ENCODE results near the gene GLIPR1L2.
"Not testable (repeated sequence)": the region's sequence is repeated elsewhere in the genome, so short reads cannot be mapped to it uniquely, and the experiment has no call there.

Gene GLIPR1L2

DNA sequence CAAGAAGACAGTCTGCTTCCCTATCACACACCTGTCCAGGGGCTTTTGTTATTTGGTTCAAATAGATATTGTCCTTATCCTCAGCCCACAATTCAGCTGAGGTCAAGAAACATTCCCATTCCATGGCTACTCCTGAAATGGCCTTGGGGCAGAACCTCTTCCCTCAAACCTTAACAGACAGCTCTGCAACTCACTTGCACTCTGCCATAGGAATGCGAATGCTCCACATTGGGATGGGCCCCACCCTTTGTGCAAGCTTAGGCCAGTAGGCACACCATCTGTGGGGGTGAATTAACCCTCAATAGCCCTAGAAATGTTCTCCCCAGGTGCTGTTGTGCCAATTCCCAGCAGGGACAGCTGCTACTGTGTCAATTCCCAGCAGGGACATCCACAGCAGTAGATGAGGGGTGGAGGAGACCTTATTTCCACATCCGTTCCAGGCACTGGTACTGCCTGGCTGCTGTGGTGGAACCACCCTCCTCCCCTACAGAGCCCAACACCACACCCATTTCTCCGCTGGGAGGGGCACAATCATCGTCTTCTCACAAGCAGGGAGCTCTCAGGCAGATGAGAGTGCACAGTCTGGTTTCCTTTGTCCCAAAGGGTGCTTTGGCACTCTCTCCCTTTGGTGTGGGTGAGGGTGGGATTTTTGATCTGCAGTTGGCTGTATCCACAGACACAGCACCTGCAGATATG lies 47.3 kb downstream of the GLIPR1L2 start:
- DNase-seq, result no peak

GRCh38 chr12:75439048-75439447 lies 48.2 kb downstream of the GLIPR1L2 start:
- no peak for DNase-seq

DNA sequence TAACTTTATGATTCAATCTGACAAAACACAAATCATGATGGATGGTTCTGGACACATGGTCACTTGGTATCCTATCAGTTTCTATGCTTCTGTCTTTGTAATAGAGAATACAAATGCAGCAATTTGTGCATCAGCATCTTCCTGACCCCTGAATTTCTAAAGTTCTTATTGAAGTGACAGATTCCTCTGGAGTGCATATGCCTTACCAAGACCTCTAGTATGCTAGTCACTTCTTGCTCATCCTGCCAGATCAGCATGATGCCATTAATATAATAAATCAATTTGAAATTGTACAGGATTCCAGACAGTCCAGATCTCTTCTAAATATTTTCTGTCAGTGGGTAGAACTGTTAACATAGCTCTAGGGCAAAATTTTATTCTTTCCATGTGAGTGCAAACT lies 49.0 kb downstream of the GLIPR1L2 start:
- DNase-seq, result no peak

DNA sequence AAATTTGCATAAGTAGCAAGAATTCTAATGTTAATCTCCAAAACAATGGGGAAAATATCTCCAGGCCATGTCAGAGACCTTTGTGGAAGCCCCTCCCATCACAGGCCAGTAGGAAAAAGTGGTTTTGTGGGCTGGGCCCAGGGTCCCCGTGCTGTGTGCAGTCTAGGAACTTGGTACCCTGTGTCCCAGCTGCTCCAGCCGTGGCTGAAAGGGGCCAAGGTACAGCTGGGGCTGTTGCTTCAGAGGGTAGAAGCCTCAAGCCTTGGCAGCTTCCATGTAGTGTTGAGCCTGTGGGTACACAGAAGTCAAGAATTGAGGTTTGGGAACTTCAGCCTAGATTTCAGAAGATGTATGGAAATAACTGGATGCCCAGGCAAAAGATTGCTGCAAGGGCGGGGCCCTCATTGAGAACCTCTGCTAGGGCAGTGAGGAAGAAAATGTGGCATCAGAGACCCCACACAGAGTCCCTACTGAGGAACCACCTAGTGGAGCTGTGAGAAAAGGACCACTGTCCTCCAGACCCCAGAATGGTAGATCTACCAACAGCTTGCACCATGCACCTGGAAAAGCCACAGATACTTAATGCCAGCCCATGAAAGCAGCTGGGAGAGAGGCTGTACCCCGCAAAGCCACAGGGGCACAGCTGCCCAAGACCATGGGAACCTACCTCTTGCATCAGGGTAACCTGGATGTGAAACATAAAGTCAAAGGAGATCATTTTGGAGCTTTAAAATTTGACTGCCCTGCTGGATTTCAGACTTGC lies 51.0 kb downstream of the GLIPR1L2 start:
- DNase-seq, result not testable (repeated sequence)

GRCh38 chr12:75442454-75442853 lies 51.6 kb downstream of the GLIPR1L2 start:
- DNase-seq, result not testable (repeated sequence)

DNA sequence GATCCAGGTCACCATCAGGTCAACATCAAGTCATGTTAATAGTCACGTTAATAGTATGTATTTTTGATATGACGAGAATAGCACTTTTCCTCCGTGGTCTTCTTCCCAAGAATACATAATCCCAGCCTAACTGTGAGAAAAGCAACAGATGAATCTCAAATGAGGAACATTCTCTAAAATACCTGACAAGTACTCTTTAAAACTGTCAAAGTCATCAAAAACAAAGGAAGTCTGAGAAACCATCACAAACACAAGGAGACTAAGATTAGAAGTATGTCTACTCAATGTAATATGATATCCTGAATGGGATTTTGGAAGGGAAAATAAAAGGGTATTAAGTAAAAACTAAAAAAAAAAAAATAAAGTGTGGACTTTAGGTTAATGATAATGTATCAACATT lies 52.8 kb downstream of the GLIPR1L2 start:
- DNase-seq, result no peak

- no peak for DNase-seq
Observed at GRCh38 chr12:75444429-75445136, 53.7 kb downstream of the GLIPR1L2 start.

DNA sequence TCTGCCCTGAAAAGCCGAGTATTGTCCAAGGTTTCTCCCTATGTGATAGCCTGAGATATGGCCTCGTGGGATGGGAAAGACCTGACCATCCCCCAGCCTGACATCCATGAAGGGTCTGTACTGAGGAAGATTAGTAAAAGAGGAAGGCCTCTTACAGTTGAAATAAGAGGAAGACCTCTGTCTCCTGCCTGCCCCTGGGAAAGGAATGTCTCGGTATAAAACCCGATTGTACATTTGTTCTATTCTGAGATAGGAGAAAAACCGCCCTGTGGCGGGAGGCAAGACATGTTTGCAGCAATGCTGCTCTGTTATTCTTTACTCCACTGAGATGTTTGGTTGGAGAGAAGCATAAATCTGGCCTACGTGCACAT lies 54.2 kb downstream of the GLIPR1L2 start:
- not testable (repeated sequence) for DNase-seq

DNA sequence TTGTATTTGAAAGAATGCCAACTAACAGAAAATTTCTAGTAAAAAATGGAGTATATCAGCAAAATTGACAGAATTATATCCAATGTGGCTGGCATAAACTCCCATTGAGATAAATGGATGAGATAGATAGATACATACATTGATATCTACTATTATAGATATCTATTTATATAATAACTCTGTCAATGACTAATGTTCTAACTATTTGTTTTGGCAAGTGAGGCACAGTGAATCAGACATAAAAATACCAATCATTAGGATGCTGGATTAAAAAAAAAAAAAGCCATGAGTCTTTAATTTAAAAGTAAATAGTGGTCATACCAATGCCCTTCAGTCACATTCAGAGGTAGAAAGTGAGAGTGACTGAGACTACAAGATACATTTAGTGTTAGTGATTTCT lies 56.0 kb downstream of the GLIPR1L2 start:
- no peak for DNase-seq

GRCh38 chr12:75447691-75448393 lies 57.0 kb downstream of the GLIPR1L2 start:
- DNase-seq, result no peak

GRCh38 chr12:75452675-75453330 lies 61.9 kb downstream of the GLIPR1L2 start:
- DNase-seq, result no peak

GRCh38 chr12:75455839-75456238 lies 65.0 kb downstream of the GLIPR1L2 start:
- DNase-seq, result no peak

DNA sequence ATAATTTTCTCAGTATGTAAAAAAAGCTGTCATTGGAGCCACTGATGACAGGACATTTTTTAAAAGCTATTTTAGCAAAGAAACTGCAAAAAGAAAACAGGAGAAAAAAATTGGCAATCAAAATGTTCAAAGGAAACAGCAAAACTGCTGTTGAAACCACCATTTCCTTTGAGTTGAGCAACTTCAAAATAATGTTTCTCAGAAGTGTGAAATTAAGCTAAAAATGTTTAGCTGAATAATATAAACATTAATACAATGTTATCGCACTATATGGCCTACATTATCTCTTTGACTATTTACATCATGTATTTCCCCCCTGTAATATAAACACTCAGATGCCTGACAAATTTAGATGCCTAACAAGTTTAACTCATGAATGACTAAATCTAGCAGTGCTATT lies 66.3 kb downstream of the GLIPR1L2 start:
- no peak for DNase-seq

DNA sequence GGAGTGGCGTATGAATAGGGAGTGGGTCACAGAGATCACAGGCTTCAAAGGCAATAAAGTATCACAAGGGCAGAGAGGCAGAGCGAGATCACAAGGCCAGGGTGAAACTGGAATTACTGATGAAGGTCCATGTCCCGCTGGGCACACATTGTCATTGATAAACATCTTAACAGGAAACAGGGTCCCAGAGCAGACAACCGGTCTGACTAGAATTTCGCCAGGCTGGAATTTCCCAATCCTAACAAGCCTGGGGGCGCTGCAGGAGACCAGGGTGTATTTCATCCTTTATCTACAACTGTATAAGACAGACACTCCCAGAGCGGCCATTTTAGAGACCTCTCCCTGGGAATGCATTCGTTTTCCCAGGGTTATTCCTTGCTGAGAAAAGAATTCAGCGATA lies 67.0 kb downstream of the GLIPR1L2 start:
- DNase-seq, result not testable (repeated sequence)

- DNase-seq, result no peak
Observed at GRCh38 chr12:75459755-75460154, 68.9 kb downstream of the GLIPR1L2 start.

DNA sequence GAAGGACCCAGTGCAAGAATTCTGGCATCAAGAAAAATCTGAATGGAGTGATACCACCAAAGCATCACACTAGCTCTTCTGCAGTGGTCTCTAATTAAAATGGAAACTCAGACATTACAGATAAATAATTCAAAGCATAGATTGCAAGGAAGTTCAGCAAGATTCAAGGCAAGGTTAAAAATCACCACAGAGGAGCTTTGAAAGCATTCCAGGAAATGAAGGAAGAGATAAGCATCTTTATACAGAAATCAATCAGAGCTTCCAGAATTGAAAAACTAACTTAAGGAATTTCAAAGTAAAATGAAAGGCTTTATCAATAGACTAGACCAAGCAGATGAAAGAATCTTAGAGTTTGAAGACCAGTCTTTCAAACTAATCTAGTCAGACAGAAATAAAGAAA lies 69.3 kb downstream of the GLIPR1L2 start:
- DNase-seq, result no peak

DNA sequence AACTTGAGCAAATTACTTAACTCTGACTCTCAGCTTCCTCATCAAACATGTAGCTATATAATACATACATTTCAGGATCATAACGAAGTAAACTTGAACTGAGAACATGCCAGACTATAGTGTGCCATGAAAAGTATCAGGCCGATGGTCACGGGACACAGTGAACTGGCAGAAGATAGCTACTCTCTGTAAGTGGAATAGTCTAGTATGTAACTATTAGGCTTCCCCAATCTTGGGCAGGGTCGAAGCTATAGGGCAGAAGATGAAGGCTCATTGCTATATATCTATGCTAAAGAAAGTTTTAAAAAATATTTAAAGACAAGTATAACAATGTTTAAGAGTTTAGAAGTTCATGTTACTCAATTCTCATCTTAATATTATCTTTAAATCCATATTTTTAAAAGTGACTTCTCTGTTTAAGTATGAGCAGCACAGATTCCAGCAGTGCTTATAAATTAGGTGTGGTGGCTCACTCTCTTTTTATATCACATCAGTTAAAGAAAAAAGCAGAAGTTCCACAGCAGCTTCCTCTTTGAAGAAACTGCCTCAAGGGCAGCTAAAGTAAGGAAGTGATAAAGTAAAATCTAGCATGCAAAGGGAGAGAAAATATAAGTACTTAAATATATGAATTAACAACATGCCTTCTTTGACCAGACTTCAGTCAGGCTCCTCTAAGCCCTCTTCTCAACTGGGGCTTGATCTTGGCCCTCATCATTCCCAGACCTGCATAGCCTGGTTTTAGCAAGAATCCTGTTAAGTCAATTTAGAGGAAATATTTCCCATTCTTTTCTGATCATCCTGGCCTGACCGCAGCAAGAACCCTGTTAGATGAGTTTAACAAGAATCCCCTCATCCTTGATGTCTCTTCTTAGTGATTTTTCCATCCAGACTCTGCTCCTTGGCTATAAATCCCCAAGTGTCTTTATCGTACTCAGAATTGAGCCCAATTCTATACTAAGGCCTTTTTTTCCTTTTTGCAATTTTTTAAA lies 81.3 kb downstream of the GLIPR1L2 start:
- DNase-seq, result no peak

- DNase-seq, result no peak
Observed at GRCh38 chr12:75474116-75474515, 83.2 kb downstream of the GLIPR1L2 start.

GRCh38 chr12:75476071-75476470 lies 85.2 kb downstream of the GLIPR1L2 start:
- DNase-seq, result no peak

- DNase-seq, result no peak
Observed at GRCh38 chr12:75477137-75477536, 86.2 kb downstream of the GLIPR1L2 start.

DNA sequence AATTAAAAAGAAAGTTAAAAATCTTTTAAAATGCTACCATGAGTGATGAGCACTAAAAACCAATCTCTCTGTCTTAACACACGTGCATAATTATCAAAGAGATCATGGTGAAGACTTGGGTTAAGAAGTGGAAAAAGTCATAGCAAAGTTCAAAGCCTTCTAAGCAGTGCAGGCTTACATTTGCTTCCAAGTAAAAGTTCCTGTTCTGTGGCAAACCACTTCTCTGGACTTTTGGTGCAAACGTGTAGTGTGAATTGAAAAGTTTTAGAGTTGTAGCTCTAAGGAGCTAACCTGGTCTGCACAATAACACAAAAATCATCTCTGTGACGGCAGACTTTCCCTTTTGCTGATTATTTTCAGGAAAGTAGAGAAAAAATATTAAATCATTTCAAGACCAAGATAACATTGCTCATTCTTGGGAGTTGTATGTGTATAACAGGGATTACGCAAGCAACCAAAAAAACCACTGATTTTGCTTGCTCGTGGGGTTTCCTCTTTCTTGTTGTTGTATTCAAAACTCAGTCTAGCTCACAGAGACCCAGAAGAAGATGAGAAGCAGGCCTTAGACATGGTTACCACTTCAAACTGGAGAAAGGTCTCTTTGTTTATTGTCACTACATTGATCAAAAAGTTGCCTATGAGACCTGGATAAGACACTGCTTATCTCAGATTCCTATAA lies 87.4 kb downstream of the GLIPR1L2 start:
- DNase-seq, result no peak
